ENCODE results near the gene BNC1.

Gene BNC1

DNA sequence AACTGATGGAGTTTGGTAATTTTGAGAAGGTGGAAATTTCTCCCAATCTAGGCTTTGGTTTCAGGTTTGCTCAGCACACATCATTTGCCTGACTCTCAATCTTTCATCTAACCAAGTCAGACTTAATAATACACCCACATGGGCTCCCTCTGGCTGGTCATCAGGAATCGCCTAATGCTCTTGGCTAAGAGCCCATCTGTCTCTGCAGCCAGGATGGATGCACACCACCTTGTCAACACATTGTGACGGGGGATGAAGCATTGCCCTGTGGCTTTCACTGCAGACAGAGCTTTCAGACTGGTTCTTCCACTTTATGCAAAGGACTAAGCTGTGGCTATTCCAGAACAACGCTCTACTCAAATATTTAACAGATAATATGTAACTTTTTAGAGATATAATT lies 73.8 kb downstream of the BNC1 start:
- H3K36me3 ChIP-seq (ENCODE audit: control insufficient read depth, insufficient read depth, low read length), result no peaks in the 10 kb centered on the region
- H3K4me3 ChIP-seq (ENCODE audit: insufficient read depth, low read depth, low read length, poor library complexity, severe bottlenecking), result no peak overlapping the region
- H3K27me3 ChIP-seq (replicated peaks; ENCODE audit: control insufficient read depth, insufficient read depth, low read length, poor library complexity, severe bottlenecking), result peaks cover 11% of the 10 kb centered on the region
- H3K4me1 ChIP-seq (ENCODE audit: control insufficient read depth, insufficient read depth, low read length, poor library complexity, severe bottlenecking), result peaks cover 8% of the 10 kb centered on the region
- DNase-seq, result no peak
- H3K27ac ChIP-seq (ENCODE audit: insufficient read depth, low read length, poor library complexity, severe bottlenecking), result no peak overlapping the region
- no peaks in the 10 kb centered on the region for H3K9me3 ChIP-seq (ENCODE audit: control insufficient read depth, low read length)

DNA sequence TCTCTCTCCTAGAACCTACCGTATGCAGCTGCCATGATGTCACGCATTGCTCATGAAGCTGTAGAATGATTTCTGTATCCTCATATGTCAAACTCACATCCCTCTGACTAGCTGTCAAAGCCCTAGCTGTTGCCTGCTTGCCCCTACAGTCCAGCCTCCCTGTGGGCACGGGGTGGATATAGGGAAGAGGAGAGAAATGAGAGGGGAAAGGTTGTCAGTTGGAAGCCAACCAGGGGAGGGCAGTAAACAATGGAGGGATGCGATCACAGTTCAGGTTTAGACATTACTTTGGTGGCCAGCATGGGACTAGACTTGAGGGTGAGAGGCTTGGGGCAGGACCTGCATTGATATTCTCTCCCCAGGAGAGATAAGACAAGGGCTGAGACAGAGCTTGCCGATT lies 75.1 kb downstream of the BNC1 start:
- Histone ChIP-seq H3K4me3 (ENCODE audit: insufficient read depth, low read depth, low read length, poor library complexity, severe bottlenecking) (no peak overlapping the region), H3K9me3 (ENCODE audit: control insufficient read depth, low read length) (no peaks in the 10 kb centered on the region), H3K36me3 (ENCODE audit: control insufficient read depth, insufficient read depth, low read length) (no peaks in the 10 kb centered on the region), H3K4me1 (ENCODE audit: control insufficient read depth, insufficient read depth, low read length, poor library complexity, severe bottlenecking) (peaks cover 8% of the 10 kb centered on the region), H3K27me3 (replicated peaks; ENCODE audit: control insufficient read depth, insufficient read depth, low read length, poor library complexity, severe bottlenecking) (peaks cover 16% of the 10 kb centered on the region), H3K27ac (ENCODE audit: insufficient read depth, low read length, poor library complexity, severe bottlenecking) (no peak overlapping the region)
- no peak for DNase-seq

DNA sequence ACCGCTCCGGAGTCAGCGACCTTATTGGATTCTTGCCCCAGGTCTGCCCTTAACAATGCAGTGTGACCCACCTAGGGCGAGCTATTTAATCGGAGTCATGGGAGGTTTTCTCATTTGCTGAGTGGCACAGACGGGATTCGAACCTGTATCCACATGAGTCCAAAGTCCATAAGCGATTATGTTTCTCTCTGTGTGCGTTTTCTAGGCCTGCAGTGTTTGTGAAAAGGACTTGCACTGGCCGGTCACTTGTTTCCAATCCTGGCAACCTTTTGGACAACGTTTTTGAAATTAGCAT lies 76.2 kb downstream of the BNC1 start:
- H3K36me3 ChIP-seq (ENCODE audit: control insufficient read depth, insufficient read depth, low read length), result no peaks in the 10 kb centered on the region
- no peaks in the 10 kb centered on the region for H3K9me3 ChIP-seq (ENCODE audit: control insufficient read depth, low read length)
- H3K4me3 ChIP-seq (ENCODE audit: insufficient read depth, low read depth, low read length, poor library complexity, severe bottlenecking), result peak overlapping the region; percentile 42
- H3K4me1 ChIP-seq (ENCODE audit: control insufficient read depth, insufficient read depth, low read length, poor library complexity, severe bottlenecking), result peaks cover 8% of the 10 kb centered on the region
- no peak overlapping the region for H3K27ac ChIP-seq (ENCODE audit: insufficient read depth, low read length, poor library complexity, severe bottlenecking)
- H3K27me3 ChIP-seq (replicated peaks; ENCODE audit: control insufficient read depth, insufficient read depth, low read length, poor library complexity, severe bottlenecking), result peaks cover 18% of the 10 kb centered on the region
- no peak for DNase-seq

DNA sequence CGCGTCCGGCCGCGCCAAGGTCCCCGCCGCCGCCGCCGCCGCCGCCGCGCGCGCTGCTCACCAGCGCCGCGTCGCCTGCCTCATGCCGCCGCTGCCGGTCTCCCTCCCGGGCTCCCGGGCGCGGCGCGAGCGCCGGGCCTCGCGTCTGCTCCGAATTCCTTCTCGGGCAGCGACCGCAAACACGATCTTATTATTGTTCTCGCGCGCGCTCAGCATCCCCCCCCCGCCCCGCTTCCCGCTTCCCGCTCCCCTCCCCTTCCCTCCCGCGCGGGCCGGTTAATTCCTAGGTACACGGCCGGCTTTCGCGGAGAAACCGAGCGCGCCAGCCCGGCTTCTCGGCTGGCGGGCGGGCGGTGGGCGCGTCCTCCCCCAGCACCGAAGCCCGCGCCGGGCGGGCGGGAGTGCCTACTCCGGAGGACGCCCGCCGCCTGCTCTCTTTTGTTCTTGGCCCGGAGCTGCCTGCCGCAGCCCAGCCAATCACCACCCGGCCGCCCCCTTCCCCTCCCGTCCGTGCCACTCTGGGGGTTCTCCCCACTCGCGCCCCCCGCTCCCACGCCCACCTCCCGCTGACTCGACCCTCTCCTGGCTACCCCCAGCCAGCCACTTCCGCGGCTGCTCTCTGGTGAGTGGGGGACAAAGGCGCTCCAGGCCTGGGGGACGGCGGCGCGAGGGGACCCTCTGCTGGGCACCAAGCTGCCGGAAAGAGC lies 76.7 kb downstream of the BNC1 start, which contains the start of gene HDGFL3:
Gene HDGFL3, minus strand, starts transcription at position 164 of the 707 bp plus-strand sequence. CDS start 409 bp downstream, outside the sequence.
- H3K4me1 ChIP-seq (ENCODE audit: control insufficient read depth, insufficient read depth, low read length, poor library complexity, severe bottlenecking), result peaks cover 8% of the 10 kb centered on the region
- DNase-seq, result no peak
- H3K27ac ChIP-seq (ENCODE audit: insufficient read depth, low read length, poor library complexity, severe bottlenecking), result no peak within 1 kb of the TSS
- no peaks in the 10 kb centered on the region for H3K9me3 ChIP-seq (ENCODE audit: control insufficient read depth, low read length)
- no peaks in the 10 kb centered on the region for H3K36me3 ChIP-seq (ENCODE audit: control insufficient read depth, insufficient read depth, low read length)
- peaks cover 18% of the 10 kb centered on the region for H3K27me3 ChIP-seq (replicated peaks; ENCODE audit: control insufficient read depth, insufficient read depth, low read length, poor library complexity, severe bottlenecking)
- peak within 1 kb of the TSS; percentile 63 for H3K4me3 ChIP-seq (ENCODE audit: insufficient read depth, low read depth, low read length, poor library complexity, severe bottlenecking)

DNA sequence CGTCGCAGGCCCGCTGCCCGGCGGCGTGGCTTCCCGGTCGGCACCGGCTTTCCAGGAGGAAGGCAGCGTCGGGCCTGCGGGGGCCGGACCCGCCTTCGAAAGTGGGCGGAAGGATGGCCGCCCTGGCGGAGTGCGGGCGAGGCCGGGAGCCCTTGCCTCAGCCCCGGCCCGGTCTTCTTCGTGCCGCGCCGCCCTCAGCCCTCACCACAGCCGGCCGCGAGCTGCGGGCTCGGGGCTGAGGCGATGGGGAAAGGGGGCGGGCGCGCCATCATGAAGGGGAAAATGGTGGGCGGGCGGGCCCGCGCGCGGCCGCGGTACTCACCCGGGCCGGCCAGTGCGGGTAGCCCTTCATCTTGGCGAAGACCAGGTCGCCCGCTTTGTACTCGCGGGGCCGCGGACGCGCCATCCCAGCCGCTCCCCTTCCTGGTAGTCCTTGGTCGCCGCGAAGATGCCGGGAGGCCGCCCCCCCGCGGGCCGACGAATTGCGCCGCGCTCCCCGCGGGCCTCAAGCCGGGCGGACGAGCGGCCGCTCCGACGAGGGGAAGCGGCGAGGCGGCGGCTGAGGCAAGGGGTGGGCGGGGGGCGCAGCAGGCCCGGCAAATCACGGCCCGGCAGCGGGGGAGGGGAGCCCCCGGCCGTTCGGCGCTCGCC lies 77.3 kb downstream of the BNC1 start:
- H3K36me3 ChIP-seq (ENCODE audit: control insufficient read depth, insufficient read depth, low read length), result no peaks in the 10 kb centered on the region
- H3K4me1 ChIP-seq (ENCODE audit: control insufficient read depth, insufficient read depth, low read length, poor library complexity, severe bottlenecking), result peaks cover 8% of the 10 kb centered on the region
- H3K27me3 ChIP-seq (replicated peaks; ENCODE audit: control insufficient read depth, insufficient read depth, low read length, poor library complexity, severe bottlenecking), result peaks cover 18% of the 10 kb centered on the region
- no peaks in the 10 kb centered on the region for H3K9me3 ChIP-seq (ENCODE audit: control insufficient read depth, low read length)
- peak overlapping the region; percentile 63 for H3K4me3 ChIP-seq (ENCODE audit: insufficient read depth, low read depth, low read length, poor library complexity, severe bottlenecking)
- no peak for DNase-seq
- H3K27ac ChIP-seq (ENCODE audit: insufficient read depth, low read length, poor library complexity, severe bottlenecking), result no peak overlapping the region

DNA sequence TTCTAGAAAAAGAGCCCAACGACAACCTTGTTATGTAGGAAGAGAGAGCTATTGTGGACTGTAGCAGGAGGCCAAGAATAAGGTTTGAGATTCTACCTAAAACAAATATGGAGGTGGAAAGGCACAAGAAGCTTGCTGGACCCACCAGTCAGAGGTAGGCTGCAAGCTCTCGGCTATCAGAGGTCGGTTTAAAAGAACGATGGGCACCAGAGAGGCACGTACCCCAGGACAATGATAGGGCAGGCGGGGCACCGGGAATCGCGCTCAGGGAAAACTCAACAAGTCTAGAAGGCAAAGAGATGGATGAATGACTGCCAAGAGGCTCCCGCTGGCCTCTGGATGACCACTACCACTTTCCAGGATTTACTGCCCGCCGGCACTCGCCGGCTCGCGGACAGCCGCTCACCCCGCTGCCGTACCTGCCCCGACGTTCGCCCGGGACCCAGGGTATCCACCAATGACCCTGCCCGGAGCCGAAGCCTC lies 77.9 kb downstream of the BNC1 start:
- H3K27me3 ChIP-seq (replicated peaks; ENCODE audit: control insufficient read depth, insufficient read depth, low read length, poor library complexity, severe bottlenecking), result peaks cover 18% of the 10 kb centered on the region
- no peaks in the 10 kb centered on the region for H3K36me3 ChIP-seq (ENCODE audit: control insufficient read depth, insufficient read depth, low read length)
- no peak overlapping the region for H3K27ac ChIP-seq (ENCODE audit: insufficient read depth, low read length, poor library complexity, severe bottlenecking)
- H3K4me3 ChIP-seq (ENCODE audit: insufficient read depth, low read depth, low read length, poor library complexity, severe bottlenecking), result peak overlapping the region; percentile 63
- no peak for DNase-seq
- H3K9me3 ChIP-seq (ENCODE audit: control insufficient read depth, low read length), result no peaks in the 10 kb centered on the region
- H3K4me1 ChIP-seq (ENCODE audit: control insufficient read depth, insufficient read depth, low read length, poor library complexity, severe bottlenecking), result peaks cover 8% of the 10 kb centered on the region

Measured in effector memory CD4-positive, alpha-beta T cell (primary cell).